Keratinocyte (primary cell): ENCODE results near the gene IGSF1. TPM values are rescaled to one million over a fixed set of nuclear protein-coding genes. Genes with fewer than 3 reads are reported as not detected.

Experiments
- DNase-seq: peaks from one replicate; pipeline ENCODE4 v3.0.0-alpha.2; 2011; ENCODE audit warnings: low read depth, missing footprints, low spot score
- FAIRE-seq: peaks from 2 replicates; lab custom pipeline; 2011; peaks lifted over from hg19 to GRCh38; lab: Jason Lieb, UNC
- H2AFZ ChIP-seq: 2 replicates; pipeline ENCODE4 v1.6.0; 2012; ENCODE audit warnings: low read length, control low read depth, inconsistent platforms; ENCODE audit not compliant: control insufficient read depth
- H3K27ac ChIP-seq: 2 replicates; pipeline ENCODE4 v1.5.1; 2011; ENCODE audit warnings: low read length; ENCODE audit not compliant: control insufficient read depth, insufficient read depth
- H3K27me3 ChIP-seq: 3 replicates; pipeline ENCODE4 v1.6.0; 2011; ENCODE audit warnings: low read length; ENCODE audit not compliant: control insufficient read depth, insufficient read depth; ENCODE audit errors: extremely low read depth
- H3K36me3 ChIP-seq, 2 experiments: 2 replicates in 1 of 2; 3 replicates in 1 of 2; pipeline ENCODE4 v1.5.1; 2011; ENCODE audit warnings: low read length in 2 of 2, mild to moderate bottlenecking in 1 of 2; ENCODE audit not compliant: control insufficient read depth in 2 of 2, insufficient read depth in 2 of 2; ENCODE audit errors: extremely low read depth in 1 of 2
- H3K4me1 ChIP-seq: 3 replicates; pipeline ENCODE4 v1.5.1; 2011; ENCODE audit warnings: low read length; ENCODE audit not compliant: control insufficient read depth, insufficient read depth; ENCODE audit errors: extremely low read depth
- H3K4me2 ChIP-seq: 3 replicates; pipeline ENCODE4 v1.6.0; 2011; ENCODE audit warnings: low read depth, low read length; ENCODE audit not compliant: control insufficient read depth, insufficient read depth; ENCODE audit errors: extremely low read depth
- H3K4me3 ChIP-seq, 3 experiments: fragments of 200-600 bp in 1 of 3; sonication (generic) in 1 of 3; 2 replicates in 2 of 3; 3 replicates in 1 of 3; pipeline ENCODE4 v1.5.1; 2011 to 2016; ENCODE audit warnings: low read length in 3 of 3, mild to moderate bottlenecking in 3 of 3, control low read depth in 2 of 3, inconsistent platforms in 1 of 3, low read depth in 1 of 3, mixed read lengths in 1 of 3, mixed run types in 1 of 3, moderate library complexity in 1 of 3; ENCODE audit not compliant: control insufficient read depth in 2 of 3, insufficient read depth in 2 of 3; ENCODE audit errors: extremely low read depth in 1 of 3
- H3K79me2 ChIP-seq: 2 replicates; pipeline ENCODE4 v1.6.0; 2012; ENCODE audit warnings: low read length; ENCODE audit not compliant: control insufficient read depth, insufficient read depth
- H3K9ac ChIP-seq: 3 replicates; pipeline ENCODE4 v1.6.0; 2011; ENCODE audit warnings: low read length; ENCODE audit not compliant: control insufficient read depth, insufficient read depth; ENCODE audit errors: extremely low read depth
- H3K9me1 ChIP-seq: 3 replicates; pipeline ENCODE4 v1.6.0; 2011; ENCODE audit warnings: low read length; ENCODE audit not compliant: control insufficient read depth, insufficient read depth; ENCODE audit errors: extremely low read depth
- H3K9me3 ChIP-seq: 2 replicates; pipeline ENCODE4 v1.5.1; 2012; ENCODE audit warnings: low read depth, low read length; ENCODE audit not compliant: control insufficient read depth
- H4K20me1 ChIP-seq: 3 replicates; pipeline ENCODE4 v1.6.0; 2011; ENCODE audit warnings: low read length; ENCODE audit not compliant: control insufficient read depth, insufficient read depth; ENCODE audit errors: extremely low read depth
- EZH2 ChIP-seq: IDR thresholded peaks from one replicate; pipeline ENCODE4 v1.6.1; 2012; ENCODE audit warnings: inconsistent platforms, mild to moderate bottlenecking, low read length, moderate library complexity
- dilution Hi-C: fragments of 300-500 bp; cut with MboI; formaldehyde crosslinking; loops from one replicate; pipeline ENCODE4 v1.7.0; 2020; ENCODE audit warnings: low sequenced_read_pairs; ENCODE audit not compliant: extremely low pct_ligation_motif_present
- polyA plus RNA-seq, 5 experiments: library from polyadenylated mRNA; depleted of rRNA in 3 of 5; stranded (reverse) in 3 of 5; stranded (forward) in 1 of 5; unstranded in 1 of 5; fragments of >200 nt; gene quantifications; 1 replicate in 1 of 5; 2 replicates in 3 of 5; 3 replicates in 1 of 5; pipeline versions ENCODE4 v1.2.1 to v1.2.3, GENCODE V29; 2011 to 2012; ENCODE audit warnings: missing spikeins in 2 of 5, low read depth in 1 of 5, low replicate concordance in 1 of 5
- TF ChIP-seq, protein P1 (sequence below), 3 experiments: IDR thresholded peaks in 1 of 3; conservative IDR thresholded peaks in 1 of 3; optimal IDR thresholded peaks in 1 of 3; 2 replicates in 2 of 3; 3 replicates in 1 of 3; pipeline versions ENCODE3 to v1.5.1; 2011; ENCODE audit warnings: low read length in 3 of 3, mild to moderate bottlenecking in 3 of 3, moderate library complexity in 2 of 3, control low read depth in 1 of 3, inconsistent platforms in 1 of 3; ENCODE audit not compliant: insufficient read depth in 2 of 3; ENCODE audit errors: extremely low read depth in 1 of 3

The IGSF1 gene
- polyA plus RNA-seq, 1 donor (not counting 4 experiments of a cell fraction or from before 2014, with no cell fraction given), result not detected

- H4K20me1 ChIP-seq, result no peaks in the 10 kb centered on the region
- no peaks in the 10 kb centered on the region for H3K27me3 ChIP-seq
- no peaks in the 10 kb centered on the region for H3K4me1 ChIP-seq
- H3K36me3 ChIP-seq, result no peaks in the 10 kb centered on the region
- dilution Hi-C loops, result no loop called here
- TF ChIP-seq EZH2, result no peak
- TF ChIP-seq, protein P1, sequence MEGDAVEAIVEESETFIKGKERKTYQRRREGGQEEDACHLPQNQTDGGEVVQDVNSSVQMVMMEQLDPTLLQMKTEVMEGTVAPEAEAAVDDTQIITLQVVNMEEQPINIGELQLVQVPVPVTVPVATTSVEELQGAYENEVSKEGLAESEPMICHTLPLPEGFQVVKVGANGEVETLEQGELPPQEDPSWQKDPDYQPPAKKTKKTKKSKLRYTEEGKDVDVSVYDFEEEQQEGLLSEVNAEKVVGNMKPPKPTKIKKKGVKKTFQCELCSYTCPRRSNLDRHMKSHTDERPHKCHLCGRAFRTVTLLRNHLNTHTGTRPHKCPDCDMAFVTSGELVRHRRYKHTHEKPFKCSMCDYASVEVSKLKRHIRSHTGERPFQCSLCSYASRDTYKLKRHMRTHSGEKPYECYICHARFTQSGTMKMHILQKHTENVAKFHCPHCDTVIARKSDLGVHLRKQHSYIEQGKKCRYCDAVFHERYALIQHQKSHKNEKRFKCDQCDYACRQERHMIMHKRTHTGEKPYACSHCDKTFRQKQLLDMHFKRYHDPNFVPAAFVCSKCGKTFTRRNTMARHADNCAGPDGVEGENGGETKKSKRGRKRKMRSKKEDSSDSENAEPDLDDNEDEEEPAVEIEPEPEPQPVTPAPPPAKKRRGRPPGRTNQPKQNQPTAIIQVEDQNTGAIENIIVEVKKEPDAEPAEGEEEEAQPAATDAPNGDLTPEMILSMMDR (optimal IDR thresholded peaks at IDR 0.05 in 1 of 3, IDR thresholded peaks at IDR 0.05 in 1 of 3, conservative IDR thresholded peaks at IDR 0.05 in 1 of 3; ENCODE audit: extremely low read depth in 1 of 3, insufficient read depth in 2 of 3, low read length in 3 of 3), result no peak
- no peak overlapping the region for H3K27ac ChIP-seq
- FAIRE-seq (no peak), DNase-seq (no peak)
- no peaks in the 10 kb centered on the region for H3K9me1 ChIP-seq
- no peak overlapping the region for H3K4me3 ChIP-seq
- no peaks in the 10 kb centered on the region for H3K9me3 ChIP-seq
- H3K9ac ChIP-seq, result no peak overlapping the region
- no peak overlapping the region for H3K4me2 ChIP-seq
- H3K79me2 ChIP-seq, result no peaks in the 10 kb centered on the region
- H2AFZ ChIP-seq, result no peak overlapping the region
Measured at GRCh38 chrX:131227608-131228007, 61.5 kb downstream of the IGSF1 start.

- Histone ChIP-seq H3K9me3 (no peaks in the 10 kb centered on the region), H4K20me1 (no peaks in the 10 kb centered on the region), H3K4me2 (no peak overlapping the region), H2AFZ (no peak overlapping the region), H3K27ac (no peak overlapping the region), H3K36me3 (no peaks in the 10 kb centered on the region), H3K4me3 (no peak overlapping the region), H3K9ac (no peak overlapping the region), H3K27me3 (no peaks in the 10 kb centered on the region), H3K79me2 (no peaks in the 10 kb centered on the region), H3K9me1 (no peaks in the 10 kb centered on the region), H3K4me1 (no peaks in the 10 kb centered on the region)
- dilution Hi-C loops, result no loop called here
- FAIRE-seq (no peak), DNase-seq (no peak)
- TF ChIP-seq EZH2, result no peak
Measured at GRCh38 chrX:131226591-131226990, 62.5 kb downstream of the IGSF1 start.

DNA sequence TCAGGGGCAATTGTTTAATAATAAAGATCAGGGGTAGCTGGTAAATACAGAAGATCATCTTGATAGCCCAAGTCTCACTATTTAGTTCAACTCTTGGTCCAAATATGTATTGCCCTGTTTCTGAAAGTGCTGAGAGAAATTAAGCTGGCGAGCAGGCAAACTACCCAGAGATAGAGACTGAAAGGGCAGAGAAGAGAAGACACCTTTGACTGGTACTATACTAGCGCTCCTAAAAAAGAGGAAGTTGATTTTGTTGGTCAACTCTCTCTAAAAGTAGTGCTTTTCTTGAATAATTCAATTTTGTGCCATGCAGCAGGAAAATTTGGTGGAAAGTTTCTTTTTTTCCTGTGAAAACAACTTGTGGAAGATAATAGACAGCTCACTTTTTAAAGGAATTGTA is 64.0 kb downstream of the IGSF1 start:
- Histone ChIP-seq H3K79me2 (no peaks in the 10 kb centered on the region), H3K4me2 (no peak overlapping the region), H4K20me1 (no peaks in the 10 kb centered on the region), H3K27me3 (no peaks in the 10 kb centered on the region), H3K4me1 (no peaks in the 10 kb centered on the region), H3K9ac (no peak overlapping the region), H3K9me3 (no peaks in the 10 kb centered on the region), H3K4me3 (no peak overlapping the region), H3K36me3 (no peaks in the 10 kb centered on the region), H3K9me1 (no peaks in the 10 kb centered on the region), H3K27ac (no peak overlapping the region), H2AFZ (no peak overlapping the region)
- TF ChIP-seq, protein P1 (optimal IDR thresholded peaks at IDR 0.05 in 1 of 3, IDR thresholded peaks at IDR 0.05 in 1 of 3, conservative IDR thresholded peaks at IDR 0.05 in 1 of 3; ENCODE audit: extremely low read depth in 1 of 3, insufficient read depth in 2 of 3, low read length in 3 of 3), result no peak
- no peak for TF ChIP-seq EZH2
- dilution Hi-C loops, result no loop called here
- FAIRE-seq, result no peak
- no peak for DNase-seq
